HG02610 (cell line): ENCODE data around the gene ZNF184.

ENCODE experiments used
- ATAC-seq: cut with Tn5 transposase; IDR thresholded peaks from one replicate; pipeline ENCODE4 v1.9.1; 2021; ENCODE audit warnings: mild to moderate bottlenecking, moderate library complexity; ENCODE audit not compliant: unreplicated experiment

Gene ZNF184

DNA sequence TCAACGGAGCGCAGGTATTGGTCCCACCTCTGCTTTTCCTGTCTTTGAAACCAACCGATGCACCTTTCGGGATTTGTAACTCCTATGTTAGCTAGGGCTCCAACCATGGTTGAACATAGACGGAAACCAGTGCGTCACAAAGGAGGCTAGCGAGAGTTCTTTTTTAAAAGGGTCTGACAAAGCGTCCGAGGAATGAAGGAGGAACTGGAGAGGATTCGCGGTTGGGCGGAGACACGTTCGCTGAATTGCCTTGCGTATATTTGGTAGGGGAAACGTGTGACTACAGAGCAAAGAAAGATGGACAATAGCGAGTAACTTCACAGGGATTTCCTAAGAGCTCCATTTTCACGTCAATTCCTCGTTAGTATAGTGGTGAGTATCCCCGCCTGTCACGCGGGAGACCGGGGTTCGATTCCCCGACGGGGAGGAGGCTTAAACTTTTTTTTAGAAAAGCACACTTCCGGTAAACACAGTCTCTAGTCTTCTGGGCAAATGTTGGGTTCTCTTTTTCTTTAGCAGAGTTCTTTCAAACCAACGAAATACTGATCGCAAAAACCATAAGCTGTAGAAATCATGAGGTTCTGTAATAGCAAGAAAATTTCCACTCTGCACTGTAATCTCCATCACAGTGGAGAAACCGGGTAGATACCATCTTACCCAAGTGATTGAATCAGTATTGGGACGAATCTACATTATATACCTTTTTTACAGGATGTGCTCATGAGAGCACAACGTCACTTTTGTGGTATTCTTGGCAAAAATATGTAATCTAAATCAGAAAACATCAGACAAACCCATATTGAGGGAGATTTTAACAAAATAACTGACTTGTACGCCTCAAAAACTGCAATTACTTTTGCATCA lies 6.6 kb upstream of the ZNF184 start:
- peak; percentile 61 for ATAC-seq

DNA sequence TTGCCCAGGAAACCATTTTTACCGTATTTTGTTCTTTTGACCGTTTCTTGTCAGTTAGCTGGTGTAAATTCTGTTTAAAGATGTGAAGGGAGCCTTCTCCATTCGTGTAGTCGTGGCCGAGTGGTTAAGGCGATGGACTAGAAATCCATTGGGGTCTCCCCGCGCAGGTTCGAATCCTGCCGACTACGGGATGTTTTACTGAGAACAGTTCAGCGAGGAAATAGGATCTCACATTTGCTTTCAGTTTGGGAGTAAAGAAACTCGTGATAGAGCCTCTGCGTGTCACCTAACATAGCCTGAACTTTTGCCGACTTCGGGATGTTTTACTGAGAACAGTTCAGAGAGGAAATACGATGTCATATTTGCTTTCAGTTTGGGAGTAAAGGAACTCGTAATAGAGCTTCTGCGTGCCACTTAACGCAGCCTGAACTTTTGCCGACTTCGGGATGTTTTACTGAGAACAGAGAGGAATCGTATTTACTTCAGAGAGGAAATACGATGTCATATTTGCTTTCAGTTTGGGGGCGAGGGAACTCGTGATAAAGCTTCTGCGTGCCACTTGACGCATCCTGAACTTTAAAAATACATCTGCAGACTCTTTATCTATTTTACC lies 5.9 kb upstream of the ZNF184 start:
- peak; percentile 65 for ATAC-seq

DNA sequence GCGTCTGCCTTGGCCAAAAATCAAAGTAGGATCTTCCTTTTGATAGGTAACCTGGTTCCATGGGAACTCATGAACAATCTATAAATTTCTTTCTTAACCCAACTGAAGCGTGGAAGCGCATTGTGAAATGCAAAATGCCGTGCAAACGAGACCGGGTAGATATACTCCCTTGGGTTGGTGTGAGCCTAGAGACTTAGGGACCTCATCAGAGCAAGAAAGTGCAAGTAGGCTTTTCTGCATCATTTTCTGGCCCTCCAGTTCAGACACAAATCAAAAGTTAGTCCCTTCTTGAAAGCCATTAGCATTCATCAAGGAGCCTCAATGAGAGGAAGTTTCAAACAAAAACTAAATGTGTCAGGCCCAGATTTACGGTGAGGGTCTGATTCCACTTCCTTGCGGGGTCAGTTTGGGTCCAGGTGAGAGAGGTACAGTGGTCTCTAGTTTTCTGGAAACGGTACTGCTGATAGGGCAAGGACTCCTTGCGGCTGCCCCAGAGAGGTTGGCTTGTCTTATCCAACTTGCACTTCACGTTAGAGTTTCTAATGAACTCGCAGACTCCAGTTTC lies 5.3 kb upstream of the ZNF184 start:
- ATAC-seq, result peak; percentile 20

DNA sequence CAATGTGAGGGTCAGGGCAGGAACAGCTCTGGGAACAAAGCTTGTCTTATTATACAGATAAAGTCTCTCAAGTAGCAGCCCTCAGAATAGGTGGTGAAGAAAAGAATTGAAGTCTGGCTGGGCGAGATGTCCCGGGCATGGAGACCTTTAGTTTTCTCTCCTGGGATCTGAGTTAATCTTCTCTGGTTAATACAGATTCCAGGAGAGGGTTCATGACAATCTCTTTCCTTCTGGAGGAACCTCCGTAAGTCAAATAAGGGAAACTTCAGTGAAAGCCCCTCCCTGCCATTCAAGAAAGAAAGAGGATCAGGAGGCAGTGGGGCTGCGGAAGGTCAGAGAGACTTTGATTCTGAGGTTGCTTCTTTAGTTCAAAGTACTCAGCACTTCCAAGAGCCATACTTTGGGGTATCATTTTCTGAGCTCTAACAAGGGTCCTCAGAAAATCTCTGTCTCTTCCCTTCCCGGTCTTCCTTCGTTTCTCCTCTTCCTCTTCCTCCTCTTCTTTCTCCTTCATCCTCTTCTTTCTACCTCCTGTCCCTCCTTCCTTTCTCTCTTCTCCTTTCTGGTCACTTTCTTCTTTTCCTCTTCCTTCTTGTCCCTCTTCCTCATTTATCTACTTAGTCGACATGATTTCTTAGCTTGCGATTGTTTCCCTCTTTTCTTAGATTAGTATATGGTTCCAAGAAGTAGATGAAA lies 4.6 kb upstream of the ZNF184 start:
- no peak for ATAC-seq

DNA sequence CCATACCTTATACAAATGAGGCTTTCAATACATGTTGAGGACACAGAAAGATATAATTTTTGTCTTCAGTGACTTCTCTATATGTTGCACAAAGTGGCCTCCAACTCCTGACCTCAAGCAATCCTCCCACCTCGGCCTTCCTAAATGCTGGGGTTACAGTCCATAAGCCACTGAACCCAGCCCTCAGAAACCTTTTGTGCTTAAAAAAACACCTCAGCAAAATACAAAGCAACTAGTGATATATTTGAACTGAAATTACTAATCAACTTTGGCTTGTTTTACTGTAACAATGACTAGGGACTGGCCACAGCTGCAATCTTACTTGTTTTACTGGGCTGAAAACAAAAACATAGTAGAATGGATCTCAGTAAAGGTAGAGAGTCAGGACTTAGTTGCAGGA lies 3.2 kb upstream of the ZNF184 start:
- ATAC-seq, result no peak

DNA sequence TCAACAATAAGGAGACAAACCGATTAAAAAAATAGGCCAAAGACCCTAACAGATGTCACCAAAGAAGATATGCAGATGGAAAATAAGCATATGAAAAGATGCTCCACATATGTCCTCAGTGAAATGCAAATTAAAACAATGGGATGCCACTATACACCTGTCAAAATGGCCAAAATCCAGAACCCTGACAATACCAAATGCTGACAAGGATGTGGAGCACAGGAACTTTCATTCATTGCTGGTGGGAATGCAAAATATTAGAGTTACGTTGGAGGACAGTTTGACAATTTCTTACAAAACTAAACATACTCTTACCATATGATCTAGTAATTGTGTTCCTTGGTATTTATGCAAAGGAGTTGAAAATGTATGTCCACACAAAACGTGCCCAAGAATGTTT lies 1.8 kb upstream of the ZNF184 start:
- ATAC-seq, result no peak

DNA sequence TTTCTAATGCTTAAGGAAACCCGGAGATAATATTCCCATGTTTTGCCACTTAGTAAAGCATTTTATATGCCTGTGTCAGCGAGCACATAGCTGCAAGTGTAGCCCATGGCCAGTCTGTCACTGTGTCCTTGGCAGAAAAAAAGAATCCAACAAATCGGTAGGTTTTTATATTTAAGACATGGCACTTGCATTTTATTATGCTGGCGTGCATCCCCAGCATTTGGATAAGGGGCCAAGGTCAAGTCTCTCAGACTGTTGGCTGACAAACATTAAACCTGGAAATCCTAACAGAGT lies 1.2 kb upstream of the ZNF184 start:
- ATAC-seq, result no peak

DNA sequence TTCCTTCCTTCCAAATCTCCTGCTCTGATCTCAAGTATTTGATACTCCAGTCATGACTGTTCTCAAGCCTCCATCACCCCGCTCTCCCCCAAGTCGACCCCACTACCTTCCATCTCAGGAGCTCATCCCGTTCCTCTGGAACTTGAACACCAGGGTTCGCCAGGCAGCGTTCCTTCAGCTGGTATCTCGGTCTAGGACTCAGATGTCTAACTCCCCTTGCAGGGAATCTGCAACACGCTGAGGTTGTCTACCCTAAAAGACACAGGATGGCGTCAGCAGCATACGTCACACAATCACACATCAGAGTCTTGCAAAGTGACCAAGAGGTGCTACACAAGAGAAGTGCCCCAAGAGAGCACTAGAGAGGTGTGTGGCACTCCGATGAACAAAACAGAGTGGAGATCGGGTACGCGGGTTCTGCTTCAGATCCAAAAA lies 706 bp downstream of the ZNF184 start:
- peak; percentile 27 for ATAC-seq

DNA sequence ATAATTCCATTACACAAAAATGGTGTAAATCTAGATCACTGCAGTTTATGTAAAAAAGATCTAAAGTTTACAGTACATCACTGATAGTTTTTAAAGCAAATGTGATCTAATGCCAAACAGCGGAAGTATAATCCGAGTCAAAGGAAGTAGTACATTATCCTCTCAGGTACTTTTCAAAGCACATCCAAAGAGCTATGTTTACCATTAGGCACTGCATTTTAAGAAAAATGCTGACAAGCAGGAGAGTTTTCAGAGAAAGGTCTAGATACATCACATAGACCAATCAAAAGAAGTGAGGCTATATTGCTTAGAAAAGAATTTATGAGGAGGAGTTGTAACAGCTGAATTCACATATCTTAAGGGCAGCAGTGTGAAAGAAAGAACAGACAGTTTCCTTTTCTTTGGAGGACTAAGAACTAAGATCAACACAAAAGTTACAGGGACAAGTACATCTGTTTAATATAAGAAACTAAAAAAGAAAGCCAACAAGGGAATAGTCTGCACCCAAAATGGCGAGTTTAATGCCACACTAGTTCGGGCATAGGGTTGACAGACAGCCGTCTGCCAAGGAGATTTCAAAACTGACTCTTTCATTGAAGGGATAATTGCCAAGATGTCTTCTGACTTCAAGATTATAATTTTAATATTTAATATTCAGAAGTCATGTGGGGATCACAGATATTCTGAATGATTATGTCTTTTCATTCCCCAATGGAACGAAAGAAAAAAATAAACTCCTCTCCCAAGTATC lies 1.4 kb downstream of the ZNF184 start:
- no peak for ATAC-seq

DNA sequence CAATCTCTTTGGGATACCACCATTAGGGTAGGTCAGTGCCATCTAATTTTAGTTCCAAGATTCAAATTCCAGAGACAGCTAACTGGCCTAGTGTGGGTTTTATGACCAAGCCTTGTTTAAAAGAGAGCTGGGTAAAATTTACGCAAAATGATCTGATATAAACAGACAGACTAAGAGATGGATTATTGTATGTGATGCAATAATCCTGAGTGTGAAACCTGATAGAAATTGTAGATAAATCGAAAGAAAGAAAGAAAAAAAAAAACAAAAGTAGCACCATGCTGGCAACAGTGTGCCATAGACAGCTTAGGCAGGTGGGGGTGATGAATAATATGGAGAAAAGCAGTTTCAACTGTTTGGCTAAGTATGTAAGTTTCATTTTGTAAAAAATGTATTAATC lies 2.9 kb downstream of the ZNF184 start:
- no peak for ATAC-seq

DNA sequence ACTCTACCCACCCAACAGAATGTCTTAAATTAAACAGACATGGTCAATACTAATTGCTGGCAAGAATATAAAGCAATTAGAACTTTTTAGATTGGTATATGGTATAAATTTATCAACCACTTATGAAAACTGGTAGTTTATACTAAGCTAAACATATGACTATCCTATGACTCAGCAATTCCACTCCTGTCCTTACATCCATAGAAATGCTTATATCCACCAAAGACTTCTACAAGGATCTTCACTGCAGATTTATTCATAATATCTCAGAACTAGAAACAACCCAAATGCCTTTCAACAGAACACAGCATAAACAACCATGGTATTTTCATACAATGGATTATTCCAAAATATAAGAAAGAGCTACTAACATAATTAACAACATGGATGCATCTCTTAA lies 4.6 kb downstream of the ZNF184 start:
- no peak for ATAC-seq

DNA sequence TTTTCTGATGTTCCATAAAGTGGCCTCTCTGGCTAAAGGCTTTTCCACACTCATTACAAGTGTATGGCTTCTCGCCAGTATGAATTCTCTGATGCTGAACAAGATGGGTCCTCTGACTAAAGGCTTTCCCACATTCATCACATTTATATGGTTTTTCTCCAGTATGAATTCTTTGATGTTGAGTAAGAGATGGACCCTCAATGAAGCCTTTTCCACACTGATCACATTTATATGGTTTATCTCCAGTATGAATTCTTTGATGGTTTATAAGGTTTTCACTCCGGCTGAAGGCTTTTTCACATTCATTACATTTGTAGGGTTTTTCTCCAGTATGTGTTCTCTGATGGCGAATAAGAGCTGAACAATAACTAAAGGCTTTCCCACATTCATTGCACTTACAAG lies 20.4 kb downstream of the ZNF184 start:
- no peak for ATAC-seq

DNA sequence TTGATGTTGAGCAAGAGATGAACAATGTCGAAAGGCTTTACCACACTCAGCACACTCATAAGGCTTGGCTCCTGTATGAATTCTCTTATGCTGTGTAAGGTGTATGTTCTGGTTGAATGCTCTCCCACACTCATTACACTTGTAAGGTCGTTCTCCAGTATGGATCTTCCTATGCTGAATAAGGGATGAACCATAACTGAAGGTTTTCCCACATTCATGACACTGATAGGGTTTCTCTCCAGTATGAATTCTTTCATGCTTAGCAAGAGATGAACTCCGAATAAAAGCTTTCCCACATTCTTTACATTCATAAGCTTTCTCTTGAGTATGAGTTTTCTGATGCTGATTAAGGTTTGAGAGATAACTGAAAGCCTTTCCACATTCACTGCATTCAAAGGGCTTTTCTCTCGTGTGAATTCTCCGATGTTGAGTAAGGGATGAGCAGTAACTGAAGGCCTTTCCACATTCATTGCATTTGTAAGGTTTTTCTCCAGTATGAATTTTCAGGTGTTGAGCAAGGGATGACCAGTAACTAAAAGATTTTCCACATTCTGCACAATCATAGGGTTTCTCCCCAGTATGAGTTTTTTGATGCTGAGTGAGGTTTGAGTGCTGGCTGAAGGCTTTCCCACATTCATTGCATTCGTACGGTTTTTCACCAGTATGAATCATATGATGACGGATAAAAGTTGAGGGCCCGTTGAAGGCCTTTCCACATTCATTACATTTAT lies 21.1 kb downstream of the ZNF184 start:
- no peak for ATAC-seq

DNA sequence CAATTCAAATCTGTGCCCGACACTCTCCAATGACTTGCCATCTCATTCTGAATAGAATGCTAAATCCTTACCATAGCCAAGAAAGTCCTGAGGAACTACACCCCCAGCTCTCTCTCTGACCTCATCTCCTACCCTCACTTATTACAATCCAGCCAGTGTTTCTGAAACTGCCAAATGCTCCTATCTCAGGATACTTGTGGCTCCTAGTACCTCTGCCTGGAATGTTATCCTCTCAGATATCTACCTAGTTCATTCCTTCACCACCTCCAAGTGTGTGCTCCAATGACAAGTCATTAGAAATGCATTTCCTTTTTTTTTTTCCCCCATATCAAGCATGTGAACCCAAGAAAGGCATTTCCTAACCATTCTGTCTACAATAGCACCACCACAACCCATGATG lies 24.4 kb downstream of the ZNF184 start:
- ATAC-seq, result no peak

DNA sequence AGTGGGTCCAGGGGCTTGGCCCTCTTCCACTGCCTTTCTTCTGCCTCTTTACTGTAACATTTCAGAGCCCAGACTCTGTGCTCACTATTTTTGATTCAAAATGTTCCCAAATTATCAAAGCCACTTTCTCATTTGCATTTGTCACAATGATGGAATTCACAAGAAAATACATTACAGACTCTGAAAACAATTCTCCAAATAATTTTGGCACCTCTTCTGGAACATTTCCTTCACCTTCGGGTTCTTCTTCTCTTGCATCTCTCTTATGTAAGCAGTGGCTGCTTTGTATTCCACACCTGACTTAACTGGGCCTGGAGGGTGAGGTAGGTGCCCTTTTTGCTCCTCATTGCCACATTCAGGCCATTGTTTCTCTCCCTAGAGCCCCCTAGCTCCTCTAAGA lies 30.0 kb downstream of the ZNF184 start:
- no peak for ATAC-seq

DNA sequence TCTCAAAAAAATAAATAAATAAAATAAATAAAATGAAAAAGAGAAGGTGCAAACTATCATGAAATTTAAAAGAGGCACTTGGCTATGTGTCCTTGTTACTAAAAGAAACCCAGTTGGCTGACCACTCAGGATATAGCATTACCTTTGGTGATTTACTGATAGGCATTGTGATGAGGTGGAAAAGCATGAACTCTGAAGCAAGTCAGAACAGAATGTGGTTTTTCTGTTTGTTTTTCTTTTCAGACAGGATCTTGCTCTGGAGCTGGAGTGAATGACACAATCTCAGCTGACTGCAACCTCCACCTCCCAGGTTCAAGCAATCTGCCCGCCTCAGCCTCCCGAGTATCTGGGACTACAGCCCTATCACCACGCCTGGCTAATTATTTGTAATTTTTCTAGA lies 31.9 kb downstream of the ZNF184 start:
- ATAC-seq, result no peak

DNA sequence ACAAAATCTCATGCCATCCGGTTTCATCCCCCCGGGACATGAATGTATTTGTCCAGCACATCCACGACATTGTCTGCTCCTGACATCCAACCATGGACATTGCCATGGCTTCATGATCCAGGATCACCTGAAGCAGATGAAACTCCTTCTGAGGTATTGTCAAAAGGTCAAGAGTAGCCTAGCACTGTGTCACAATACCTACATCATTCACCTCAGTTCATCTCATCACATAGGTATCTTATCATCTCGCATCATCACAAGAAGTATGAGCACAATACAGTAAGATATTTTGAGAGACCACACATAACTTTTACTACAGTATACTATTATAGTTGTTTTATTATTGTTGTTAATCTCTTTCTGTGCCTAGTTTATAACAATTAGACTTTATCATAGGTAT lies 33.5 kb downstream of the ZNF184 start:
- no peak for ATAC-seq

DNA sequence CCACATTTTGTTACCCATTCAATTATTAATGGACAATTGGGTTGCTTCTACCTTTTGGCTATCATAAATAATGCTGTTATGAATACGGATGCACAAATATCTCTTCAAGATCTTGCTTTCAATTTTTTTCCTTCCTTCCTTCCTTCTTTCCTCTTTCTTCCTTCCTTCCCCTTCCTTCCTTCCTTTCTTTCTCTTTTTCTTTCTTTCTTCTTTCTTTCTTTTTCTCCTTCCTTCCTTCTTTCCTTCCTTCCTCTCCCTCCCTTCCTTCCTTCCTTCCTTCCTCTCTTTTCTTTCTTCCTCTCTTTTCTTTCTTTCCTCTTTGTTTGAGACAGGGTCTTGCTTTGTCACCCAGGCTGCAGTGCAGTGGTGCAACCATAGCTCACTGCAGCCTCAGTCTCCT lies 39.2 kb downstream of the ZNF184 start:
- no peak for ATAC-seq

DNA sequence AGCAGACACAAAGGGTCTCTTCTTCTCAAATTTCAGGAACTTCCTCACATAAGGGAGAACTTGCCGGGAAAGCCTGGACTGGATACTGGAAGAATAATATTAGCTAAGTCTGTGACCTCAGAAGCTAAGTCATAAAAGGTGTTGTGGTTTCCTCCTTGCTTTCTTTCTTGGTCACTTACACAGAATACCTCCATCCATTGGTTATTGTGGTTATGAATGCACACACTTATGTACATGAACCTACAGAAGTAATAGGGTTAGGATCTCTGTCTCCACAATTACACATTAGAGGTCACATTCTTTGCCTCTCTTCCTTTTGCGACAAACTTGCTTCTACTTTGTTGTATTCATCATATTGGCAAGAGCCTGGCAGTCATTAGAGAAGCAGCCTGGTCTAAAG lies 43.9 kb downstream of the ZNF184 start:
- no peak for ATAC-seq

DNA sequence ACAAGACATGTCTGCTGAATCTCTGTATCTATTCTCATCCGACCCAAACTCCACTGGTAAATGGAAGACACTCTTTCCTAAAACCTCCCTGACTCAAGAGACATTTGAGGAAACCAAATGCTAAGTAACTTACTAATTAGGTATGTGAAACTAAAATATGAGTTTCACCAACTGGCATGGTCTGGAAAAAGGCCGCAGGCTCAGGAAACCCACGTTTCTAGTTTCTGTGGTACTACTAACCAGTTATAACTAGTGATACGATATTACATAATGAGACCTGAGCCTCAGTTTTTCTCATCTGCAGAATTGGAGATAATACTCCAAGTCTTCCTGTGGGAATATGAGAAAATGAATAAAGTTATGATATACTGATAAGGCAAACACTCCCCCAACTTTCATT lies 44.4 kb downstream of the ZNF184 start:
- no peak for ATAC-seq
